GM12892 (cell line): Measurements from ENCODE around the gene DRAXIN.

ENCODE experiments used
- POLR2A ChIP-seq: IDR thresholded peaks from 2 replicates; pipeline ENCODE4 v1.6.1; 2011; ENCODE audit warnings: low read depth, low read length, control low read depth
- POLR2AphosphoS5 ChIP-seq: IDR thresholded peaks from 2 replicates; pipeline ENCODE4 v1.6.1; 2011; ENCODE audit warnings: low read depth, low read length, control low read depth

- TF ChIP-seq POLR2A (no peak), POLR2AphosphoS5 (no peak)
Observed at GRCh38 chr1:11735531-11735853, 44.0 kb downstream of the DRAXIN start.
